PC-9 (cell line): Measurements from ENCODE around the gene UTS2R. TPM values are rescaled to one million over a fixed set of nuclear protein-coding genes. Genes with fewer than 3 reads are reported as not detected.

ENCODE experiments used
- BruUV-seq: library from RNA; stranded (reverse); fragments of 400-500 nt; replicated peaks from 2 replicates; lab custom pipeline; 2021; lab: Mats Ljungman, UMichigan
- CTCF ChIA-PET: fragments of 300-600 bp; sonication (Branson Sonifier 250); formaldehyde crosslinking; loops from one replicate; lab custom pipeline; 2022; ENCODE audit warnings: antibody characterized with exemption; lab: Charles Lee
- POLR2A ChIA-PET: fragments of 300-600 bp; sonication (Branson Sonifier 250); formaldehyde crosslinking; loops from one replicate; lab custom pipeline; 2022; ENCODE audit warnings: antibody characterized with exemption; ENCODE audit not compliant: unreplicated experiment; lab: Charles Lee
- DNase-seq, 2 experiments: peaks; one replicate each; pipeline versions ENCODE4 v3.0.0 to v3.0.0-alpha.2; 2015 to 2022; ENCODE audit warnings: mixed read lengths in 1 of 2
- H2AFZ ChIP-seq: fragments of 200-600 bp; sonication (generic); 2 replicates; pipeline ENCODE4 v1.8.1; 2017; ENCODE audit warnings: antibody characterized with exemption
- H3F3A ChIP-seq: fragments of 200-600 bp; sonication (generic); 2 replicates; pipeline ENCODE4 v1.8.1; 2017; ENCODE audit warnings: antibody characterized with exemption, mild to moderate bottlenecking, low read depth; ENCODE audit not compliant: insufficient read depth
- H3K27ac ChIP-seq: fragments of 200-600 bp; sonication (generic); 2 replicates; pipeline ENCODE4 v1.6.1; 2016; ENCODE audit warnings: mixed run types
- H3K27me3 ChIP-seq: fragments of 200-600 bp; sonication (generic); 2 replicates; pipeline ENCODE4 v1.6.1; 2016; ENCODE audit warnings: low read depth, mixed run types; ENCODE audit not compliant: insufficient read depth
- H3K36me3 ChIP-seq: fragments of 200-600 bp; sonication (generic); 2 replicates; pipeline ENCODE4 v1.6.1; 2016; ENCODE audit warnings: low read depth, mixed run types
- H3K4me1 ChIP-seq: fragments of 200-600 bp; sonication (generic); replicated peaks from 2 replicates; pipeline ENCODE4 v1.6.1; 2016; ENCODE audit warnings: mixed run types; ENCODE audit not compliant: insufficient read depth
- H3K4me2 ChIP-seq: fragments of 200-600 bp; sonication (generic); 2 replicates; pipeline ENCODE4 v1.6.1; 2017; ENCODE audit warnings: mixed run types
- H3K4me3 ChIP-seq: fragments of 200-600 bp; sonication (generic); 2 replicates; pipeline ENCODE4 v1.6.1; 2016; ENCODE audit warnings: mixed run types
- H3K79me2 ChIP-seq: fragments of 200-600 bp; sonication (generic); 2 replicates; pipeline ENCODE4 v1.6.1; 2017; ENCODE audit warnings: low read depth, mixed run types
- H3K9me2 ChIP-seq: fragments of 200-600 bp; sonication (generic); 2 replicates; pipeline ENCODE4 v1.8.1; 2017; ENCODE audit warnings: mild to moderate bottlenecking; ENCODE audit not compliant: insufficient read depth
- H3K9me3 ChIP-seq: fragments of 200-600 bp; sonication (generic); 2 replicates; pipeline ENCODE4 v1.8.1; 2016; ENCODE audit warnings: low read depth; ENCODE audit not compliant: insufficient read depth
- H4K20me1 ChIP-seq: fragments of 200-600 bp; sonication (generic); 2 replicates; pipeline ENCODE4 v1.8.1; 2017; ENCODE audit not compliant: insufficient read depth
- CTCF ChIP-seq: fragments of 200-600 bp; sonication (generic); conservative IDR thresholded peaks from 2 replicates; pipeline ENCODE4 v1.6.1; 2017; ENCODE audit warnings: mixed run types, antibody characterized with exemption, mild to moderate bottlenecking, moderate library complexity
- EZH2 ChIP-seq: fragments of 200-600 bp; sonication (generic); IDR thresholded peaks from 2 replicates; pipeline ENCODE4 v1.8.0; 2017; ENCODE audit warnings: antibody characterized with exemption, low read depth
- intact Hi-C: fragments of 100-400 bp; cut with micrococcal nuclease; formaldehyde crosslinking; loops from one replicate; pipeline ENCODE4 v1.10.0; 2022; ENCODE audit not compliant: unreplicated experiment
- total RNA-seq: library from RNA; stranded (reverse); gene quantifications from 2 replicates; pipeline ENCODE4 v1.2.3, GENCODE V29; 2021

UTS2R gene
- total RNA-seq, 1 experiment from 2014 or later, result not detected

- intact Hi-C loops, result loop anchor here (5.0 to 10.0 kb wide), 3 partner anchors 46 to 226 kb away; no protein-coding TSS in a partner anchor
- CTCF ChIA-PET, result no interaction called here
Observed at GRCh38 chr17:82330322-82331239, 41.0 kb upstream of the UTS2R start.

GRCh38 chr17:82331345-82331939, 40.1 kb upstream of the UTS2R start:
- Histone ChIP-seq H3K4me1 (peaks cover 4% of the 10 kb centered on the region; the same call in 1 of the 2 replicates), H2AFZ (no peak overlapping the region), H3K27ac (no peak overlapping the region), H4K20me1 (no peaks in the 10 kb centered on the region), H3F3A (no peaks in the 10 kb centered on the region), H3K36me3 (no peaks in the 10 kb centered on the region), H3K27me3 (no peaks in the 10 kb centered on the region), H3K9me3 (no peaks in the 10 kb centered on the region), H3K9me2 (no peaks in the 10 kb centered on the region), H3K4me2 (peak overlapping the region; percentile 96), H3K79me2 (no peaks in the 10 kb centered on the region), H3K4me3 (peak overlapping the region; percentile 58; the same call in 1 of the 2 replicates)
- TF ChIP-seq EZH2 (no peak), CTCF (no peak)
- BruUV-seq, result no TSS peak
- DNase-seq, result no peak
- POLR2A ChIA-PET, result no interaction called here
- CTCF ChIA-PET, result no interaction called here
- intact Hi-C loops, result loop anchor here (5.0 to 10.0 kb wide), 3 partner anchors 47 to 227 kb away; no protein-coding TSS in a partner anchor

More at GRCh38 chr17:82330322-82331239, 41.0 kb upstream of the UTS2R start:
- H3K4me2 ChIP-seq, result no peak overlapping the region
- no peaks in the 10 kb centered on the region for H3F3A ChIP-seq
- H3K36me3 ChIP-seq, result no peaks in the 10 kb centered on the region
- no peak overlapping the region for H2AFZ ChIP-seq
- no peak overlapping the region for H3K27ac ChIP-seq
- H3K9me3 ChIP-seq, result no peaks in the 10 kb centered on the region
- no peaks in the 10 kb centered on the region for H4K20me1 ChIP-seq
- BruUV-seq, result no TSS peak
- peaks cover 4% of the 10 kb centered on the region; the same call in 1 of the 2 replicates for H3K4me1 ChIP-seq
- POLR2A ChIA-PET, result interaction anchor here (0.8 kb wide), 1 partner anchor 124 kb away, joined by 10 read pairs; no protein-coding TSS in a partner anchor
- peak in 1 of 2 experiments; percentile 71 for DNase-seq
- no peak for TF ChIP-seq EZH2
- no peak for TF ChIP-seq CTCF
- no peaks in the 10 kb centered on the region for H3K9me2 ChIP-seq
- H3K4me3 ChIP-seq, result no peak overlapping the region
- H3K27me3 ChIP-seq, result no peaks in the 10 kb centered on the region
- no peaks in the 10 kb centered on the region for H3K79me2 ChIP-seq

GRCh38 chr17:82332669-82333278, 38.8 kb upstream of the UTS2R start:
- Histone ChIP-seq H3K4me3 (peak overlapping the region; percentile 58), H3K36me3 (no peaks in the 10 kb centered on the region), H3K9me2 (no peaks in the 10 kb centered on the region), H3F3A (no peaks in the 10 kb centered on the region), H3K4me1 (peaks cover 4% of the 10 kb centered on the region; the same call in 1 of the 2 replicates), H3K79me2 (no peaks in the 10 kb centered on the region), H2AFZ (peak overlapping the region; percentile 66), H4K20me1 (no peaks in the 10 kb centered on the region), H3K4me2 (peak overlapping the region; percentile 96), H3K27me3 (no peaks in the 10 kb centered on the region), H3K27ac (no peak overlapping the region), H3K9me3 (no peaks in the 10 kb centered on the region)
- intact Hi-C loops, result loop anchor here (5.0 to 10.0 kb wide), 3 partner anchors 48 to 228 kb away; no protein-coding TSS in a partner anchor
- peak; percentile 44 to 47 for DNase-seq
- ChIA-PET POLR2A (interaction anchor here (0.7 kb wide), 1 partner anchor 127 kb away, joined by 3 read pairs; no protein-coding TSS in a partner anchor), CTCF (no interaction called here)
- BruUV-seq, result no TSS peak
- no peak for TF ChIP-seq CTCF
- no peak for TF ChIP-seq EZH2
